Endothelial cell of umbilical vein (primary cell): ENCODE data around the gene ZNF322. TPM values are rescaled to one million over a fixed set of nuclear protein-coding genes. Genes with fewer than 3 reads are reported as not detected.

Experiments
- BruUV-seq: library from RNA; stranded (reverse); fragments of 400-500 nt; replicated peaks from 2 replicates; lab custom pipeline; 2021; lab: Mats Ljungman, UMichigan
- CTCF ChIA-PET: fragments of 300-600, 350-600 bp; sonication (Branson Sonifier 250); formaldehyde crosslinking; loops from one replicate; lab custom pipeline; 2021; ENCODE audit warnings: antibody characterized with exemption, inconsistent platforms; lab: Charles Lee
- POLR2A ChIA-PET: fragments of 300-600, 350-600 bp; sonication (Branson Sonifier 250); formaldehyde crosslinking; loops from one replicate; lab custom pipeline; 2021; ENCODE audit warnings: antibody characterized with exemption, inconsistent platforms; lab: Charles Lee
- DNase-seq: peaks from one replicate; pipeline ENCODE4 v3.0.0-alpha.2; 2011; ENCODE audit warnings: low read depth, low spot score
- FAIRE-seq: peaks from 2 replicates; lab custom pipeline; 2011; peaks lifted over from hg19 to GRCh38; lab: Jason Lieb, UNC
- H2AFZ ChIP-seq: 2 replicates; pipeline ENCODE4 v1.6.0; 2012; ENCODE audit warnings: low read depth, low read length, control low read depth, inconsistent platforms
- H3K27ac ChIP-seq: 2 replicates; pipeline ENCODE4 v1.5.1; 2011; ENCODE audit warnings: low read depth, mild to moderate bottlenecking, control low read depth, low read length, moderate library complexity; ENCODE audit not compliant: insufficient read depth
- H3K27me3 ChIP-seq, 2 experiments: 2 replicates each; pipeline versions ENCODE4 v1.6.0 to v1.6.1; 2011; ENCODE audit warnings: low read length in 2 of 2, mixed read lengths in 1 of 2; ENCODE audit not compliant: control insufficient read depth in 2 of 2, insufficient read depth in 2 of 2
- H3K36me3 ChIP-seq, 2 experiments: 2 replicates in 1 of 2; 3 replicates in 1 of 2; pipeline ENCODE4 v1.5.1; 2011; ENCODE audit warnings: low read length in 2 of 2, mild to moderate bottlenecking in 1 of 2, moderate library complexity in 1 of 2; ENCODE audit not compliant: control insufficient read depth in 2 of 2, insufficient read depth in 2 of 2; ENCODE audit errors: extremely low read depth in 1 of 2
- H3K4me1 ChIP-seq: 3 replicates; pipeline ENCODE4 v1.5.1; 2011; ENCODE audit warnings: mild to moderate bottlenecking, low read length; ENCODE audit not compliant: control insufficient read depth, insufficient read depth; ENCODE audit errors: extremely low read depth
- H3K4me2 ChIP-seq: 2 replicates; pipeline ENCODE4 v1.6.1; 2011; ENCODE audit warnings: low read length, control low read depth, mixed read lengths; ENCODE audit not compliant: insufficient read depth
- H3K4me3 ChIP-seq, 3 experiments: fragments of 200-600 bp in 1 of 3; sonication (generic), shearing (Covaris generic) in 1 of 3; replicated peaks in 1 of 3; 2 replicates each; pipeline ENCODE4 v1.5.1; 2011 to 2016; ENCODE audit warnings: control low read depth in 3 of 3, low read length in 3 of 3, mild to moderate bottlenecking in 2 of 3, inconsistent platforms in 1 of 3, low read depth in 1 of 3, moderate library complexity in 1 of 3; ENCODE audit not compliant: insufficient read depth in 1 of 3
- H3K79me2 ChIP-seq: 2 replicates; pipeline ENCODE4 v1.6.0; 2012; ENCODE audit warnings: low read length, inconsistent platforms; ENCODE audit not compliant: control insufficient read depth, insufficient read depth
- H3K9ac ChIP-seq: replicated peaks from 2 replicates; pipeline ENCODE3; 2011; ENCODE audit warnings: low read length, control low read depth; ENCODE audit not compliant: insufficient read depth; ENCODE audit errors: extremely low read depth
- H3K9me1 ChIP-seq: replicated peaks from 3 replicates; pipeline ENCODE4 v1.6.0; 2011; ENCODE audit warnings: mild to moderate bottlenecking, low read length; ENCODE audit not compliant: control insufficient read depth, insufficient read depth; ENCODE audit errors: extremely low read depth
- H3K9me3 ChIP-seq: replicated peaks from 2 replicates; pipeline ENCODE4 v1.5.1; 2012; ENCODE audit warnings: low read length, inconsistent platforms; ENCODE audit not compliant: control insufficient read depth, insufficient read depth
- H4K20me1 ChIP-seq: replicated peaks from 2 replicates; pipeline ENCODE3; 2011; ENCODE audit warnings: mild to moderate bottlenecking, low read length; ENCODE audit not compliant: control insufficient read depth, insufficient read depth; ENCODE audit errors: extremely low read depth
- EZH2 ChIP-seq: IDR thresholded peaks from 2 replicates; pipeline ENCODE4 v1.6.1; 2012; ENCODE audit warnings: borderline replicate concordance, low read depth, mild to moderate bottlenecking, moderate library complexity, low read length, inconsistent platforms; ENCODE audit not compliant: severe bottlenecking
- FOS ChIP-seq: IDR thresholded peaks from 2 replicates; pipeline ENCODE4 v1.6.1; 2011; ENCODE audit warnings: mild to moderate bottlenecking, low read length, moderate library complexity, borderline replicate concordance; ENCODE audit not compliant: insufficient read depth
- GATA2 ChIP-seq: IDR thresholded peaks from 2 replicates; pipeline ENCODE4 v1.7.0; 2011; ENCODE audit warnings: low read depth, mild to moderate bottlenecking, moderate library complexity, mixed read lengths, low read length; ENCODE audit not compliant: insufficient read length, insufficient read depth
- JUN ChIP-seq: IDR thresholded peaks from 2 replicates; pipeline ENCODE4 v1.6.1; 2011; ENCODE audit warnings: borderline replicate concordance, low read depth; ENCODE audit not compliant: insufficient read length, insufficient read depth
- MYC ChIP-seq: IDR thresholded peaks from one replicate; pipeline ENCODE4 v1.6.1; 2011; ENCODE audit warnings: mild to moderate bottlenecking, low read depth, low read length
- POLR2A ChIP-seq: IDR thresholded peaks from 2 replicates; pipeline ENCODE4 v1.6.1; 2012; ENCODE audit warnings: low read depth, mild to moderate bottlenecking, control low read depth, low read length
- POLR2AphosphoS5 ChIP-seq: IDR thresholded peaks from 2 replicates; pipeline ENCODE4 v1.6.1; 2012; ENCODE audit warnings: low read depth, mild to moderate bottlenecking, control low read depth, low read length, moderate library complexity; ENCODE audit not compliant: insufficient read depth
- dilution Hi-C: fragments of 300-500 bp; cut with MboI; formaldehyde crosslinking; loops from one replicate; pipeline ENCODE4 v1.15.0; 2019; ENCODE audit warnings: low sequenced_read_pairs; ENCODE audit not compliant: extremely low pct_ligation_motif_present
- intact Hi-C: fragments of 100-400 bp; cut with micrococcal nuclease; formaldehyde crosslinking; loops from one replicate; pipeline ENCODE4 v1.10.0; 2022
- polyA plus RNA-seq, 4 experiments: library from polyadenylated mRNA; depleted of rRNA in 3 of 4; stranded (reverse) in 3 of 4; unstranded in 1 of 4; fragments of >200 nt; gene quantifications; 2 replicates each; pipeline versions ENCODE4 v1.2.1 to v1.2.3, GENCODE V29; 2011 to 2012; ENCODE audit warnings: missing spikeins in 1 of 4
- total RNA-seq: library from RNA; stranded (reverse); gene quantifications from 2 replicates; pipeline ENCODE4 v1.2.3, GENCODE V29; 2021
- TF ChIP-seq, protein P1 (sequence below): IDR thresholded peaks from 2 replicates; pipeline ENCODE4 v1.6.1; 2011; ENCODE audit not compliant: insufficient read depth, insufficient read length
- TF ChIP-seq, protein P2 (sequence below), 2 donors: IDR thresholded peaks; 1 replicate in 1 of 2; 2 replicates in 1 of 2; pipeline ENCODE4 v1.5.1; 2011; ENCODE audit warnings: low read length in 2 of 2, mild to moderate bottlenecking in 2 of 2, moderate library complexity in 2 of 2, control low read depth in 1 of 2, inconsistent platforms in 1 of 2, low read depth in 1 of 2; ENCODE audit not compliant: insufficient read depth in 1 of 2; ENCODE audit errors: extremely low read depth in 1 of 2

The ZNF322 gene
- total and polyA plus RNA-seq, 2 donors (not counting 3 experiments of a cell fraction or from before 2014, with no cell fraction given) = 3.4 to 17.0 TPM

DNA sequence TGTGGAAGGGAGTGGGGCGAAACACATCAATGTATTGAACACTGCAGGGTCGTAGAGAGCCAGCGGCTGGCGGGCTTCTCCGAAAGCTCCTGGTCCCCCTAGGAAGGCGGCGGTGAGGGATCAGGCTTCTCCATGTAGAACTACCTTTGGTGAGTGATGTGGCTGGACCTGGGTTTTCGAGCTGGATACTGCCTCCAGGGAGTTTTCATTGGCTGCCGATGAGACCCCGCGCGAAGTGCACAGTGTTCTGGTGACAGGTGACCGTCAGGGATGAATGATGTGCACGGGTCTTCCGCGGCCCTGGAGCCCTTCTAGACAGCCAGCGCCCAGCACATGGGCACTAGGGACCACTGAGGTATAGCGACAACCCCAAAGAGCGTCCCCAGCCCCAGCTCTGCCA lies 46.3 kb downstream of the ZNF322 start:
- dilution Hi-C loops = no loop called here
- no peak for TF ChIP-seq JUN
- TF ChIP-seq, protein P1, sequence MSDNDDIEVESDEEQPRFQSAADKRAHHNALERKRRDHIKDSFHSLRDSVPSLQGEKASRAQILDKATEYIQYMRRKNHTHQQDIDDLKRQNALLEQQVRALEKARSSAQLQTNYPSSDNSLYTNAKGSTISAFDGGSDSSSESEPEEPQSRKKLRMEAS = no peak
- TF ChIP-seq POLR2AphosphoS5 = no peak
- no peak for TF ChIP-seq MYC
- no peak for TF ChIP-seq GATA2
- TF ChIP-seq FOS = no peak
- no peak for TF ChIP-seq POLR2A
- TF ChIP-seq EZH2 = no peak
- TF ChIP-seq, protein P2, sequence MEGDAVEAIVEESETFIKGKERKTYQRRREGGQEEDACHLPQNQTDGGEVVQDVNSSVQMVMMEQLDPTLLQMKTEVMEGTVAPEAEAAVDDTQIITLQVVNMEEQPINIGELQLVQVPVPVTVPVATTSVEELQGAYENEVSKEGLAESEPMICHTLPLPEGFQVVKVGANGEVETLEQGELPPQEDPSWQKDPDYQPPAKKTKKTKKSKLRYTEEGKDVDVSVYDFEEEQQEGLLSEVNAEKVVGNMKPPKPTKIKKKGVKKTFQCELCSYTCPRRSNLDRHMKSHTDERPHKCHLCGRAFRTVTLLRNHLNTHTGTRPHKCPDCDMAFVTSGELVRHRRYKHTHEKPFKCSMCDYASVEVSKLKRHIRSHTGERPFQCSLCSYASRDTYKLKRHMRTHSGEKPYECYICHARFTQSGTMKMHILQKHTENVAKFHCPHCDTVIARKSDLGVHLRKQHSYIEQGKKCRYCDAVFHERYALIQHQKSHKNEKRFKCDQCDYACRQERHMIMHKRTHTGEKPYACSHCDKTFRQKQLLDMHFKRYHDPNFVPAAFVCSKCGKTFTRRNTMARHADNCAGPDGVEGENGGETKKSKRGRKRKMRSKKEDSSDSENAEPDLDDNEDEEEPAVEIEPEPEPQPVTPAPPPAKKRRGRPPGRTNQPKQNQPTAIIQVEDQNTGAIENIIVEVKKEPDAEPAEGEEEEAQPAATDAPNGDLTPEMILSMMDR (IDR thresholded peaks at IDR 0.05; ENCODE audit: extremely low read depth in 1 of 2, insufficient read depth in 1 of 2, low read depth in 1 of 2, low read length in 2 of 2) = no peak
- no peaks in the 10 kb centered on the region for H3K9me1 ChIP-seq
- intact Hi-C loops = no loop called here
- BruUV-seq = no TSS peak
- FAIRE-seq (no peak), DNase-seq (no peak)
- no peak overlapping the region for H2AFZ ChIP-seq
- no peak overlapping the region for H3K4me2 ChIP-seq
- POLR2A ChIA-PET = no interaction called here
- H3K4me1 ChIP-seq = peaks cover 5% of the 10 kb centered on the region
- H3K9me3 ChIP-seq = no peaks in the 10 kb centered on the region
- no peak overlapping the region for H3K27ac ChIP-seq
- H3K9ac ChIP-seq = no peak overlapping the region
- H3K27me3 ChIP-seq = peaks cover 43 to 56% of the 10 kb centered on the region in 2 experiments
- H3K4me3 ChIP-seq = no peak overlapping the region
- no peaks in the 10 kb centered on the region for H4K20me1 ChIP-seq
- no peaks in the 10 kb centered on the region for H3K79me2 ChIP-seq
- no peaks in the 10 kb centered on the region for H3K36me3 ChIP-seq
- CTCF ChIA-PET = interaction anchor here (0.6 to 0.8 kb wide), 2 partner anchors 272 to 464 kb away, joined by 3 to 4 read pairs; no protein-coding TSS in a partner anchor
